Mesothelial cell of epicardium (in vitro differentiated cells): ENCODE results near the gene OR5B2. TPM values are rescaled to one million over a fixed set of nuclear protein-coding genes. Genes with fewer than 3 reads are reported as not detected.

Experiments
- DNase-seq, 2 experiments: peaks; one replicate each; pipeline ENCODE4 v3.0.0; 2021; ENCODE audit warnings: low spot score in 2 of 2; ENCODE audit not compliant: unreplicated experiment in 2 of 2
- H3K27ac Mint-ChIP-seq: 2 replicates; pipeline ENCODE4 v1.8.0; 2021; ENCODE audit warnings: mixed read lengths
- H3K27me3 Mint-ChIP-seq: 2 replicates; pipeline ENCODE4 v1.8.0; 2021; ENCODE audit warnings: low read depth, mixed read lengths
- H3K36me3 Mint-ChIP-seq: 2 replicates; pipeline ENCODE4 v1.8.0; 2021; ENCODE audit warnings: mixed read lengths
- H3K4me1 Mint-ChIP-seq: 2 replicates; pipeline ENCODE4 v1.8.0; 2021; ENCODE audit warnings: mixed read lengths
- H3K4me3 Mint-ChIP-seq: 2 replicates; pipeline ENCODE4 v1.8.0; 2021; ENCODE audit warnings: mild to moderate bottlenecking, moderate library complexity, mixed read lengths
- H3K9me3 Mint-ChIP-seq: 2 replicates; pipeline ENCODE4 v1.8.0; 2021; ENCODE audit warnings: mixed read lengths
- CTCF ChIP-seq: fragments of 200-600 bp; sonication (generic); IDR thresholded peaks from one replicate; pipeline ENCODE4 v1.5.0; 2021; ENCODE audit warnings: antibody characterized with exemption; ENCODE audit not compliant: unreplicated experiment
- total RNA-seq: library from RNA; stranded (reverse); gene quantifications from 3 replicates; pipeline ENCODE4 v1.2.1, GENCODE V29; 2021

Gene OR5B2
- not detected in 3 replicates for total RNA-seq

GRCh38 chr11:58428021-58428420, at the start of gene OR5B2:
OR5B2 (minus strand) TSS chr11:58428121; CDS start chr11:58423261, 4,860 bp downstream.
- no peak for TF ChIP-seq CTCF
- no peaks in the 10 kb centered on the region for H3K36me3 Mint-ChIP-seq
- no peak within 1 kb of the TSS for H3K4me3 Mint-ChIP-seq
- H3K27ac Mint-ChIP-seq = no peak within 1 kb of the TSS
- H3K9me3 Mint-ChIP-seq = peaks cover 14% of the 10 kb centered on the region
- no peaks in the 10 kb centered on the region for H3K27me3 Mint-ChIP-seq
- no peak for DNase-seq
- no peaks in the 10 kb centered on the region for H3K4me1 Mint-ChIP-seq

- H3K4me3 Mint-ChIP-seq = no peak overlapping the region
- no peak for DNase-seq
- no peaks in the 10 kb centered on the region for H3K36me3 Mint-ChIP-seq
- H3K9me3 Mint-ChIP-seq = peaks cover 66% of the 10 kb centered on the region
- H3K27ac Mint-ChIP-seq = no peak overlapping the region
- no peaks in the 10 kb centered on the region for H3K4me1 Mint-ChIP-seq
- H3K27me3 Mint-ChIP-seq = no peaks in the 10 kb centered on the region
- TF ChIP-seq CTCF = no peak
Observed at GRCh38 chr11:58471892-58472291, 44.0 kb upstream of the OR5B2 start.

GRCh38 chr11:58466293-58466692, 38.4 kb upstream of the OR5B2 start:
- H3K4me1 Mint-ChIP-seq = no peaks in the 10 kb centered on the region
- DNase-seq = no peak
- no peaks in the 10 kb centered on the region for H3K36me3 Mint-ChIP-seq
- no peaks in the 10 kb centered on the region for H3K27me3 Mint-ChIP-seq
- H3K9me3 Mint-ChIP-seq = peaks cover 33% of the 10 kb centered on the region
- no peak for TF ChIP-seq CTCF
- no peak overlapping the region for H3K27ac Mint-ChIP-seq
- H3K4me3 Mint-ChIP-seq = no peak overlapping the region

- Mint-ChIP-seq H3K4me1 (no peaks in the 10 kb centered on the region), H3K27ac (no peak overlapping the region), H3K9me3 (peaks cover 31% of the 10 kb centered on the region), H3K4me3 (no peak overlapping the region), H3K36me3 (no peaks in the 10 kb centered on the region), H3K27me3 (no peaks in the 10 kb centered on the region)
- no peak for TF ChIP-seq CTCF
- no peak for DNase-seq
Observed at GRCh38 chr11:58465690-58466089, 37.8 kb upstream of the OR5B2 start.

GRCh38 chr11:58451585-58451984, 23.7 kb upstream of the OR5B2 start:
- Mint-ChIP-seq H3K4me3 (no peak overlapping the region), H3K4me1 (no peaks in the 10 kb centered on the region), H3K27me3 (no peaks in the 10 kb centered on the region), H3K9me3 (peaks cover 61% of the 10 kb centered on the region), H3K27ac (no peak overlapping the region), H3K36me3 (no peaks in the 10 kb centered on the region)
- no peak for TF ChIP-seq CTCF
- DNase-seq = no peak

GRCh38 chr11:58446294-58446693, 18.4 kb upstream of the OR5B2 start:
- TF ChIP-seq CTCF = no peak
- no peaks in the 10 kb centered on the region for H3K4me1 Mint-ChIP-seq
- H3K27ac Mint-ChIP-seq = no peak overlapping the region
- H3K36me3 Mint-ChIP-seq = no peaks in the 10 kb centered on the region
- peaks cover 63% of the 10 kb centered on the region for H3K9me3 Mint-ChIP-seq
- H3K27me3 Mint-ChIP-seq = no peaks in the 10 kb centered on the region
- H3K4me3 Mint-ChIP-seq = no peak overlapping the region
- no peak for DNase-seq
